Karpas-422 (cell line): ENCODE results near the gene PLVAP. TPM values are rescaled to one million over a fixed set of nuclear protein-coding genes. Genes with fewer than 3 reads are reported as not detected.

Source experiments
- DNase-seq: peaks from one replicate; pipeline ENCODE4 v3.0.0-alpha.2; 2015
- H2AFZ ChIP-seq: fragments of 200-600 bp; sonication (generic); 2 replicates; pipeline ENCODE4 v1.6.1; 2014; ENCODE audit warnings: antibody characterized with exemption, low read length, mixed read lengths
- H3K27ac ChIP-seq: fragments of 200-600 bp; sonication (generic); 2 replicates; pipeline ENCODE4 v1.5.1; 2014; ENCODE audit warnings: mild to moderate bottlenecking, low read length, moderate library complexity
- H3K27me3 ChIP-seq: fragments of 200-600 bp; sonication (generic); 2 replicates; pipeline ENCODE4 v1.6.1; 2014; ENCODE audit warnings: low read length, mixed read lengths
- H3K36me3 ChIP-seq: fragments of 200-600 bp; sonication (generic); 2 replicates; pipeline ENCODE4 v1.6.1; 2014; ENCODE audit warnings: low read length, mixed read lengths; ENCODE audit not compliant: insufficient read depth
- H3K4me1 ChIP-seq: fragments of 200-600 bp; sonication (generic); 2 replicates; pipeline ENCODE4 v1.6.1; 2014; ENCODE audit warnings: mild to moderate bottlenecking, low read length, mixed read lengths
- H3K4me2 ChIP-seq: fragments of 200-600 bp; sonication (generic); 2 replicates; pipeline ENCODE4 v1.6.1; 2014; ENCODE audit warnings: low read length, low read depth, mild to moderate bottlenecking; ENCODE audit not compliant: poor library complexity, severe bottlenecking
- H3K4me3 ChIP-seq: fragments of 200-600 bp; sonication (generic); 2 replicates; pipeline ENCODE4 v1.5.1; 2014; ENCODE audit warnings: mild to moderate bottlenecking, antibody characterized with exemption, low read length, mixed read lengths
- H3K79me2 ChIP-seq: fragments of 200-600 bp; sonication (generic); 2 replicates; pipeline ENCODE4 v1.6.1; 2014; ENCODE audit warnings: mild to moderate bottlenecking, low read length, mixed read lengths
- H3K9ac ChIP-seq: fragments of 200-600 bp; sonication (generic); 2 replicates; pipeline ENCODE4 v1.6.0; 2014; ENCODE audit warnings: low read length
- H3K9me2 ChIP-seq: fragments of 200-600 bp; sonication (generic), shearing (Covaris generic); replicated peaks from 2 replicates; pipeline ENCODE4 v1.6.0; 2014; ENCODE audit warnings: mild to moderate bottlenecking, low read length, moderate library complexity; ENCODE audit not compliant: insufficient read depth
- H3K9me3 ChIP-seq: fragments of 300-700, 200-600 bp; sonication (generic); 2 replicates; pipeline ENCODE4 v1.6.1; 2014; ENCODE audit warnings: low read length, mixed read lengths
- H4K20me1 ChIP-seq: fragments of 200-600 bp; sonication (generic); 2 replicates; pipeline ENCODE4 v1.6.1; 2014; ENCODE audit warnings: mild to moderate bottlenecking, antibody characterized with exemption, low read length, low read depth; ENCODE audit not compliant: insufficient read depth
- total RNA-seq: library from RNA; depleted of rRNA; stranded (reverse); fragments of >200 nt; shearing (Covaris generic); gene quantifications from 2 replicates; pipeline ENCODE4 v1.2.3, GENCODE V29; 2014; ENCODE audit warnings: low replicate concordance

PLVAP gene
- total RNA-seq, 1 experiment from 2014 or later = 0.41 TPM

- Histone ChIP-seq H3K79me2 (no peaks in the 10 kb centered on the region), H3K36me3 (no peaks in the 10 kb centered on the region), H3K4me2 (no peak overlapping the region), H4K20me1 (no peaks in the 10 kb centered on the region), H3K9me2 (no peaks in the 10 kb centered on the region), H3K4me1 (no peaks in the 10 kb centered on the region), H2AFZ (no peak overlapping the region), H3K9me3 (no peaks in the 10 kb centered on the region), H3K4me3 (no peak overlapping the region), H3K9ac (no peak overlapping the region), H3K27ac (no peak overlapping the region), H3K27me3 (no peaks in the 10 kb centered on the region)
- no peak for DNase-seq
These were observed 20.0 kb downstream of the PLVAP start for GRCh38 chr19:17357078-17357666.

GRCh38 chr19:17353386-17353785 is 23.8 kb downstream of the PLVAP start:
- H3K27me3 ChIP-seq = no peaks in the 10 kb centered on the region
- no peaks in the 10 kb centered on the region for H3K9me2 ChIP-seq
- no peak overlapping the region for H3K4me3 ChIP-seq
- DNase-seq = no peak
- no peak overlapping the region for H3K4me2 ChIP-seq
- no peaks in the 10 kb centered on the region for H3K9me3 ChIP-seq
- H3K27ac ChIP-seq = no peak overlapping the region
- no peaks in the 10 kb centered on the region for H4K20me1 ChIP-seq
- no peaks in the 10 kb centered on the region for H3K4me1 ChIP-seq
- H3K36me3 ChIP-seq = no peaks in the 10 kb centered on the region
- H3K9ac ChIP-seq = no peak overlapping the region
- no peak overlapping the region for H2AFZ ChIP-seq
- no peaks in the 10 kb centered on the region for H3K79me2 ChIP-seq

GRCh38 chr19:17352608-17353280 is 24.4 kb downstream of the PLVAP start:
- Histone ChIP-seq H4K20me1 (no peaks in the 10 kb centered on the region), H3K27me3 (no peaks in the 10 kb centered on the region), H3K9me2 (no peaks in the 10 kb centered on the region), H3K9ac (no peak overlapping the region), H3K4me1 (no peaks in the 10 kb centered on the region), H3K27ac (no peak overlapping the region), H3K4me3 (no peak overlapping the region), H2AFZ (no peak overlapping the region), H3K9me3 (no peaks in the 10 kb centered on the region), H3K36me3 (no peaks in the 10 kb centered on the region), H3K79me2 (no peaks in the 10 kb centered on the region), H3K4me2 (no peak overlapping the region)
- no peak for DNase-seq

GRCh38 chr19:17351815-17352435 is 25.2 kb downstream of the PLVAP start:
- no peak overlapping the region for H3K9ac ChIP-seq
- no peaks in the 10 kb centered on the region for H3K9me2 ChIP-seq
- no peaks in the 10 kb centered on the region for H3K27me3 ChIP-seq
- no peak for DNase-seq
- no peaks in the 10 kb centered on the region for H3K4me1 ChIP-seq
- H4K20me1 ChIP-seq = no peaks in the 10 kb centered on the region
- H3K36me3 ChIP-seq = no peaks in the 10 kb centered on the region
- H3K27ac ChIP-seq = no peak overlapping the region
- H3K4me2 ChIP-seq = no peak overlapping the region
- H3K79me2 ChIP-seq = no peaks in the 10 kb centered on the region
- H3K4me3 ChIP-seq = no peak overlapping the region
- H2AFZ ChIP-seq = no peak overlapping the region
- no peaks in the 10 kb centered on the region for H3K9me3 ChIP-seq

GRCh38 chr19:17348700-17349099 is 28.4 kb downstream of the PLVAP start:
- no peaks in the 10 kb centered on the region for H3K79me2 ChIP-seq
- no peak overlapping the region for H3K27ac ChIP-seq
- no peak overlapping the region for H2AFZ ChIP-seq
- DNase-seq = no peak
- no peaks in the 10 kb centered on the region for H3K27me3 ChIP-seq
- H4K20me1 ChIP-seq = no peaks in the 10 kb centered on the region
- no peaks in the 10 kb centered on the region for H3K36me3 ChIP-seq
- H3K4me3 ChIP-seq = no peak overlapping the region
- no peak overlapping the region for H3K9ac ChIP-seq
- H3K4me1 ChIP-seq = no peaks in the 10 kb centered on the region
- no peaks in the 10 kb centered on the region for H3K9me3 ChIP-seq
- H3K9me2 ChIP-seq = no peaks in the 10 kb centered on the region
- H3K4me2 ChIP-seq = no peak overlapping the region

- Histone ChIP-seq H3K27ac (no peak overlapping the region), H3K36me3 (no peaks in the 10 kb centered on the region), H3K4me1 (no peaks in the 10 kb centered on the region), H3K79me2 (no peaks in the 10 kb centered on the region), H4K20me1 (no peaks in the 10 kb centered on the region), H3K4me3 (no peak overlapping the region), H2AFZ (no peak overlapping the region), H3K9me2 (no peaks in the 10 kb centered on the region), H3K4me2 (no peak overlapping the region), H3K27me3 (no peaks in the 10 kb centered on the region), H3K9ac (no peak overlapping the region), H3K9me3 (no peaks in the 10 kb centered on the region)
- DNase-seq = no peak
These were observed 29.3 kb downstream of the PLVAP start for GRCh38 chr19:17347877-17348276.

GRCh38 chr19:17347361-17347760 is 29.8 kb downstream of the PLVAP start:
- Histone ChIP-seq H3K36me3 (no peaks in the 10 kb centered on the region), H3K27ac (no peak overlapping the region), H3K79me2 (no peaks in the 10 kb centered on the region), H3K4me2 (no peak overlapping the region), H4K20me1 (no peaks in the 10 kb centered on the region), H3K9ac (no peak overlapping the region), H3K27me3 (no peaks in the 10 kb centered on the region), H2AFZ (no peak overlapping the region), H3K9me2 (no peaks in the 10 kb centered on the region), H3K9me3 (no peaks in the 10 kb centered on the region), H3K4me1 (no peaks in the 10 kb centered on the region), H3K4me3 (no peak overlapping the region)
- DNase-seq = no peak

- Histone ChIP-seq H3K4me3 (no peak overlapping the region), H3K4me1 (no peaks in the 10 kb centered on the region), H3K27me3 (no peaks in the 10 kb centered on the region), H3K9ac (no peak overlapping the region), H3K36me3 (peaks cover 4% of the 10 kb centered on the region; the same call in 1 of the 2 replicates), H3K79me2 (no peaks in the 10 kb centered on the region), H3K27ac (no peak overlapping the region), H3K9me2 (no peaks in the 10 kb centered on the region), H2AFZ (no peak overlapping the region), H3K4me2 (no peak overlapping the region), H4K20me1 (no peaks in the 10 kb centered on the region), H3K9me3 (no peaks in the 10 kb centered on the region)
- peak; percentile 89 for DNase-seq
These were observed 31.0 kb downstream of the PLVAP start for GRCh38 chr19:17346109-17346671.
